ENCODE results near the gene PIGS.
A peak's percentile ranks its signal among the peaks of the same experiment; 100 is the strongest.

- no peak for TF ChIP-seq EZH2phosphoT487 (IDR thresholded peaks at IDR 0.05; ENCODE audit: borderline replicate concordance)
- no peak for TF ChIP-seq CEBPB (IDR thresholded peaks at IDR 0.05; ENCODE audit: low read depth)
- no peak for TF ChIP-seq POLR2A (IDR thresholded peaks at IDR 0.05; ENCODE audit: borderline replicate concordance, extremely low read depth, insufficient read depth, insufficient read length)
- peak; percentile 42 to 84 (median 82); a peak in 5 of 6 replicates for TF ChIP-seq CTCF (IDR thresholded peaks at IDR 0.05 in 2 of 3, conservative IDR thresholded peaks at IDR 0.05 in 1 of 3; ENCODE audit: borderline replicate concordance in 1 of 3, insufficient read depth in 1 of 3, low read depth in 2 of 3, low read length in 2 of 3)
- TF ChIP-seq POLR2AphosphoS5 (IDR thresholded peaks at IDR 0.05; ENCODE audit: low read depth, low read length) = no peak
- TF ChIP-seq ZFX (IDR thresholded peaks at IDR 0.05) = no peak
- no peak for TF ChIP-seq REST (IDR thresholded peaks at IDR 0.05; ENCODE audit: low read depth)
- TF ChIP-seq MAX (IDR thresholded peaks at IDR 0.05) = no peak
- no peak for TF ChIP-seq EZH2 (IDR thresholded peaks at IDR 0.05)
- TF ChIP-seq SRF (IDR thresholded peaks at IDR 0.05; ENCODE audit: low read depth) = no peak
- no peak for TF ChIP-seq SP1 (IDR thresholded peaks at IDR 0.05; ENCODE audit: low read depth)
- no peak for TF ChIP-seq CBX3 (IDR thresholded peaks at IDR 0.05; ENCODE audit: low read depth)
These were observed 41.9 kb upstream of the PIGS start for GRCh38 chr17:28612936-28613872.
